H1 (cell line): Measurements from ENCODE around the gene SSUH2. TPM values are rescaled to one million over a fixed set of nuclear protein-coding genes. Genes with fewer than 3 reads are reported as not detected.

Experiments used
- CTCF ChIA-PET: fragments of 300-600 bp; sonication (Branson Sonifier 250); formaldehyde crosslinking; loops from one replicate; lab custom pipeline; 2021; ENCODE audit not compliant: partially characterized antibody; lab: Charles Lee
- POLR2A ChIA-PET: fragments of 300-600 bp; sonication (Branson Sonifier 250); formaldehyde crosslinking; loops from one replicate; lab custom pipeline; 2021; ENCODE audit warnings: inconsistent platforms; ENCODE audit not compliant: partially characterized antibody; lab: Charles Lee
- DNase-seq, 2 experiments: peaks; one replicate each; pipeline versions ENCODE4 v3.0.0 to v3.0.0-alpha.2; 2010 to 2022; ENCODE audit warnings: low spot score in 2 of 2, low read depth in 1 of 2, mixed read lengths in 1 of 2
- FAIRE-seq: peaks from 2 replicates; lab custom pipeline; 2011; peaks lifted over from hg19 to GRCh38; lab: Jason Lieb, UNC
- H2AFZ ChIP-seq: 2 replicates; pipeline ENCODE4 v1.8.1; 2012; ENCODE audit warnings: low read length, inconsistent platforms
- H2AK5ac ChIP-seq: 2 replicates; pipeline ENCODE4 v1.6.1; 2013; ENCODE audit warnings: low read depth, low read length
- H2BK120ac ChIP-seq: replicated peaks from 2 replicates; pipeline ENCODE3; 2013; ENCODE audit warnings: low read depth, low read length, inconsistent platforms
- H2BK12ac ChIP-seq: 2 replicates; pipeline ENCODE4 v1.6.1; 2013; ENCODE audit warnings: low read depth, low read length
- H2BK15ac ChIP-seq: 2 replicates; pipeline ENCODE4 v1.6.1; 2013; ENCODE audit warnings: low read length
- H2BK20ac ChIP-seq: 2 replicates; pipeline ENCODE4 v1.6.1; 2013; ENCODE audit warnings: low read length
- H2BK5ac ChIP-seq: 2 replicates; pipeline ENCODE4 v1.6.1; 2013; ENCODE audit warnings: low read depth, low read length
- H3K14ac ChIP-seq: 2 replicates; pipeline ENCODE4 v1.6.1; 2013; ENCODE audit warnings: inconsistent platforms; ENCODE audit not compliant: insufficient read length
- H3K18ac ChIP-seq: 2 replicates; pipeline ENCODE4 v1.6.1; 2013; ENCODE audit warnings: low read length; ENCODE audit errors: extremely low read depth
- H3K23ac ChIP-seq: 2 replicates; pipeline ENCODE4 v1.6.1; 2013; ENCODE audit warnings: inconsistent platforms; ENCODE audit not compliant: insufficient read length
- H3K23me2 ChIP-seq: 2 replicates; pipeline ENCODE4 v1.6.1; 2013; ENCODE audit warnings: low read depth, low read length
- H3K27ac ChIP-seq: 2 replicates; pipeline ENCODE4 v1.6.1; 2011; ENCODE audit warnings: low read depth, low read length, inconsistent platforms
- H3K27me3 ChIP-seq, 4 experiments: replicated peaks in 1 of 4; 1 replicate in 1 of 4; 2 replicates in 3 of 4; pipeline versions ENCODE4 v1.6.1 to v1.8.1; 2011 to 2013; ENCODE audit warnings: low read length in 3 of 4, mild to moderate bottlenecking in 3 of 4, inconsistent platforms in 2 of 4, mixed read lengths in 2 of 4, moderate library complexity in 1 of 4; ENCODE audit not compliant: control insufficient read depth in 3 of 4, insufficient read depth in 3 of 4; ENCODE audit errors: extremely low read depth in 1 of 4
- H3K36me3 ChIP-seq, 4 experiments: 2 replicates each; pipeline versions ENCODE4 v1.6.1 to v1.8.1; 2011 to 2013; ENCODE audit warnings: mild to moderate bottlenecking in 4 of 4, low read length in 3 of 4, moderate library complexity in 2 of 4, control low read depth in 1 of 4, inconsistent platforms in 1 of 4; ENCODE audit not compliant: insufficient read depth in 4 of 4, control insufficient read depth in 2 of 4
- H3K4ac ChIP-seq: replicated peaks from 2 replicates; pipeline ENCODE3; 2013; ENCODE audit warnings: low read length, low read depth, mixed read lengths, inconsistent platforms; ENCODE audit not compliant: insufficient read length
- H3K4me1 ChIP-seq, 4 experiments: replicated peaks in 1 of 4; 1 replicate in 1 of 4; 2 replicates in 3 of 4; pipeline versions ENCODE4 v1.6.1 to v1.8.1; 2011 to 2013; ENCODE audit warnings: low read length in 3 of 4, inconsistent platforms in 2 of 4, mixed read lengths in 1 of 4; ENCODE audit not compliant: insufficient read depth in 4 of 4, control insufficient read depth in 3 of 4
- H3K4me2 ChIP-seq, 2 experiments: 2 replicates each; pipeline versions ENCODE4 v1.6.1 to v1.8.1; 2011 to 2013; ENCODE audit warnings: low read depth in 2 of 2, low read length in 2 of 2, control low read depth in 1 of 2, inconsistent platforms in 1 of 2, mild to moderate bottlenecking in 1 of 2; ENCODE audit not compliant: insufficient read depth in 1 of 2
- H3K4me3 ChIP-seq, 4 experiments: fragments of 200-600, 300-600 bp in 1 of 4; sonication (generic), shearing (Covaris generic), sonication (Bioruptor Twin) in 1 of 4; 2 replicates each; pipeline versions ENCODE4 v1.5.1 to v1.8.1; 2011 to 2016; ENCODE audit warnings: low read length in 4 of 4, low read depth in 3 of 4, control low read depth in 2 of 4, inconsistent platforms in 2 of 4, mild to moderate bottlenecking in 2 of 4, mixed read lengths in 1 of 4, moderate library complexity in 1 of 4; ENCODE audit not compliant: insufficient read depth in 2 of 4; ENCODE audit errors: extremely low read depth in 1 of 4
- H3K56ac ChIP-seq: replicated peaks from 2 replicates; pipeline ENCODE3; 2013; ENCODE audit warnings: low read depth, mild to moderate bottlenecking, mixed read lengths, low read length, inconsistent platforms; ENCODE audit not compliant: insufficient read length
- H3K79me1 ChIP-seq: 2 replicates; pipeline ENCODE4 v1.6.1; 2013; ENCODE audit warnings: low read depth, low read length, control low read depth
- H3K79me2 ChIP-seq, 2 experiments: 2 replicates each; pipeline versions ENCODE4 v1.6.1 to v1.8.1; 2012 to 2013; ENCODE audit warnings: low read length in 2 of 2, mild to moderate bottlenecking in 2 of 2, inconsistent platforms in 1 of 2; ENCODE audit not compliant: insufficient read depth in 2 of 2, control insufficient read depth in 1 of 2
- H3K9ac ChIP-seq, 4 experiments: replicated peaks in 1 of 4; 1 replicate in 1 of 4; 2 replicates in 3 of 4; pipeline versions ENCODE4 v1.6.1 to v1.8.1; 2011 to 2013; ENCODE audit warnings: low read depth in 3 of 4, low read length in 3 of 4, control low read depth in 2 of 4, mild to moderate bottlenecking in 2 of 4, moderate library complexity in 2 of 4, inconsistent platforms in 1 of 4; ENCODE audit errors: extremely low read depth in 1 of 4
- H3K9me3 ChIP-seq, 2 experiments: 2 replicates each; pipeline versions ENCODE4 v1.6.1 to v1.8.1; 2012 to 2013; ENCODE audit warnings: mild to moderate bottlenecking in 2 of 2, moderate library complexity in 2 of 2, control low read depth in 1 of 2, inconsistent platforms in 1 of 2, low read depth in 1 of 2, low read length in 1 of 2, mixed read lengths in 1 of 2; ENCODE audit not compliant: insufficient read depth in 2 of 2
- H4K20me1 ChIP-seq, 2 experiments: replicated peaks in 1 of 2; 2 replicates each; pipeline versions ENCODE3 to v1.8.1; 2011 to 2013; ENCODE audit warnings: inconsistent platforms in 2 of 2, low read length in 2 of 2, mild to moderate bottlenecking in 1 of 2; ENCODE audit not compliant: insufficient read depth in 2 of 2, control insufficient read depth in 1 of 2
- H4K5ac ChIP-seq: 2 replicates; pipeline ENCODE4 v1.6.1; 2013; ENCODE audit warnings: low read length, low read depth, mixed read lengths, inconsistent platforms; ENCODE audit not compliant: insufficient read length
- H4K8ac ChIP-seq: 2 replicates; pipeline ENCODE4 v1.8.0; 2013; ENCODE audit warnings: mild to moderate bottlenecking, moderate library complexity, low read length, inconsistent platforms; ENCODE audit not compliant: insufficient read depth; ENCODE audit errors: extremely low read depth
- H4K91ac ChIP-seq: replicated peaks from 2 replicates; pipeline ENCODE3; 2013; ENCODE audit warnings: low read length, mixed read lengths, inconsistent platforms; ENCODE audit not compliant: insufficient read length
- ASH2L ChIP-seq: fragments of 200-600, 300-600 bp; sonication (generic); IDR thresholded peaks from one replicate; pipeline ENCODE4 v1.7.1; 2017; ENCODE audit warnings: low read length
- BCL11A ChIP-seq, 2 experiments: IDR thresholded peaks; one replicate each; pipeline ENCODE4 v1.6.1; 2011; ENCODE audit warnings: low read depth in 2 of 2, low read length in 2 of 2, mild to moderate bottlenecking in 2 of 2
- CBX5 ChIP-seq: fragments of 300-800, 300-1000 bp; sonication (generic); IDR thresholded peaks from 2 replicates; pipeline ENCODE4 v1.7.1; 2016; ENCODE audit warnings: antibody characterized with exemption, low read length, low read depth
- CHD1 ChIP-seq: IDR thresholded peaks from 2 replicates; pipeline ENCODE4 v1.6.1; 2012; ENCODE audit warnings: low read depth, low read length, improper control_type of control experiment
- CHD2 ChIP-seq: IDR thresholded peaks from 2 replicates; pipeline ENCODE4 v1.6.1; 2012; ENCODE audit warnings: low read length, improper control_type of control experiment
- EZH2 ChIP-seq: fragments of 200-600 bp; sonication (generic); IDR thresholded peaks from 2 replicates; pipeline ENCODE4 v1.7.1; 2012; ENCODE audit warnings: low read depth, mild to moderate bottlenecking, moderate library complexity, low read length, inconsistent platforms; ENCODE audit not compliant: severe bottlenecking
- JUN ChIP-seq: IDR thresholded peaks from 2 replicates; pipeline ENCODE4 v1.6.1; 2011; ENCODE audit warnings: low read depth, mild to moderate bottlenecking, improper control_type of control experiment, low read length
- KDM1A ChIP-seq: fragments of 200-600, 300-600 bp; sonication (generic); IDR thresholded peaks from 2 replicates; pipeline ENCODE4 v1.7.1; 2016; ENCODE audit warnings: mild to moderate bottlenecking, low read length, borderline replicate concordance
- MAFK ChIP-seq: IDR thresholded peaks from 2 replicates; pipeline ENCODE4 v1.6.1; 2012; ENCODE audit warnings: low read depth, mild to moderate bottlenecking, improper control_type of control experiment, low read length
- POU5F1 ChIP-seq: IDR thresholded peaks from 2 replicates; pipeline ENCODE4 v1.6.1; 2011; ENCODE audit warnings: low read depth, mild to moderate bottlenecking, low read length, moderate library complexity
- RNF2 ChIP-seq: fragments of 200-900, 300-1000 bp; sonication (generic); IDR thresholded peaks from 2 replicates; pipeline ENCODE4 v1.7.1; 2016; ENCODE audit warnings: borderline replicate concordance, low read depth, mild to moderate bottlenecking, antibody characterized with exemption, low read length; ENCODE audit not compliant: poor library complexity, severe bottlenecking; ENCODE audit errors: missing control alignments
- SIRT6 ChIP-seq: IDR thresholded peaks from one replicate; pipeline ENCODE4 v1.7.1; 2012; ENCODE audit warnings: low read length, inconsistent platforms
- SP1 ChIP-seq: IDR thresholded peaks from 2 replicates; pipeline ENCODE4 v1.6.1; 2011; ENCODE audit warnings: low read depth, low read length
- USF2 ChIP-seq: IDR thresholded peaks from 2 replicates; pipeline ENCODE4 v1.6.1; 2011; ENCODE audit warnings: low read length, improper control_type of control experiment
- WGBS, 2 experiments: shearing (Covaris generic) in 1 of 2; methylation state at CpG; one replicate each; pipeline versions ENCODE4 v1.1.6 to v1.1.7; 2013 to 2015; ENCODE audit warnings: low lambda C conversion rate in 2 of 2, mixed read lengths in 2 of 2, inconsistent platforms in 1 of 2, low coverage in 1 of 2, missing lambda C conversion rate in 1 of 2; ENCODE audit not compliant: insufficient replicate concordance in 2 of 2, insufficient coverage in 1 of 2, insufficient read length in 1 of 2; ENCODE audit errors: extremely low coverage in 1 of 2, missing lambda C conversion rate in 1 of 2; 5-methylcytosine and 5-hydroxymethylcytosine counted together
- polyA plus RNA-seq, 7 experiments: library from polyadenylated mRNA; depleted of rRNA in 3 of 7; stranded (reverse) in 5 of 7; unstranded in 2 of 7; fragments of >200 nt in 5 of 7; fragments of 200-250 nt in 2 of 7; gene quantifications; 1 replicate in 5 of 7; 2 replicates in 1 of 7; 4 replicates in 1 of 7; pipeline versions ENCODE4 v1.2.1 to v1.2.3, GENCODE V29; 2011 to 2013; ENCODE audit warnings: missing spikeins in 2 of 7, mixed read lengths in 2 of 7
- total RNA-seq: library from RNA; stranded (reverse); fragmentation: NEBNext Ultra II Directional; extraction: Animal tissue kit (Norgen Biotek cat#: 25700); gene quantifications from 2 replicates; pipeline ENCODE4 v1.2.1, GENCODE V29; 2021

The SSUH2 gene
- total and polyA plus RNA-seq, 2 of the 8 experiments (the other 6 are each of a cell fraction or from before 2014, with no cell fraction given): 0.62 to 0.69 TPM

- H3K18ac ChIP-seq: no peak overlapping the region
- H4K20me1 ChIP-seq: peaks cover 0 to 2% of the 10 kb centered on the region in 2 experiments
- H2AK5ac ChIP-seq: no peak overlapping the region
- no peak overlapping the region for H3K27ac ChIP-seq
- no peak overlapping the region for H4K5ac ChIP-seq
- no peak overlapping the region for H2BK5ac ChIP-seq
- no peak overlapping the region for H3K56ac ChIP-seq
- no peaks in the 10 kb centered on the region; the same call in 1 of the 2 replicates for H3K23me2 ChIP-seq
- 91% methylated on average over 2 of the region's 3 CpGs; no CpG with 5 or more reads in 1 of the 2 experiments for WGBS, 2 experiments
- no peaks in the 10 kb centered on the region for H3K9me3 ChIP-seq
- H2AFZ ChIP-seq: no peak overlapping the region
- H3K79me2 ChIP-seq: no peaks in the 10 kb centered on the region
- no peak overlapping the region for H3K14ac ChIP-seq
- H3K4ac ChIP-seq: no peak overlapping the region
- H3K36me3 ChIP-seq: peaks cover 0 to 25% (median 3%) of the 10 kb centered on the region in 4 experiments; a peak in 2 of 8 replicates
- H3K4me2 ChIP-seq: no peak overlapping the region
- ChIA-PET POLR2A (no interaction called here), CTCF (no interaction called here)
- no peaks in the 10 kb centered on the region for H3K79me1 ChIP-seq
- H2BK20ac ChIP-seq: no peak overlapping the region
- DNase-seq (no peak), FAIRE-seq (no peak)
- no peak overlapping the region for H2BK120ac ChIP-seq
- H3K4me1 ChIP-seq: no peaks in the 10 kb centered on the region
- no peak overlapping the region for H4K8ac ChIP-seq
- H3K23ac ChIP-seq: no peak overlapping the region
- H4K91ac ChIP-seq: no peak overlapping the region
- H3K9ac ChIP-seq: no peak overlapping the region
- H2BK12ac ChIP-seq: no peak overlapping the region
- H3K4me3 ChIP-seq: no peak overlapping the region
- H2BK15ac ChIP-seq: no peak overlapping the region
- no peaks in the 10 kb centered on the region for H3K27me3 ChIP-seq
- no peak for TF ChIP-seq USF2
- no peak for TF ChIP-seq MAFK
- no peak for TF ChIP-seq EZH2
- no peak for TF ChIP-seq SIRT6
- no peak for TF ChIP-seq RNF2
- no peak for TF ChIP-seq POU5F1
- no peak for TF ChIP-seq JUN
- no peak for TF ChIP-seq SP1
- TF ChIP-seq ASH2L: no peak
- TF ChIP-seq KDM1A: no peak
- no peak for TF ChIP-seq CHD1
- TF ChIP-seq BCL11A (IDR thresholded peaks at IDR 0.05; ENCODE audit: low read depth in 2 of 2, low read length in 2 of 2): no peak
- TF ChIP-seq CBX5: no peak
- no peak for TF ChIP-seq CHD2
Measured at GRCh38 chr3:8571256-8571655, 73.3 kb downstream of the SSUH2 start.
